ENCODE data around the gene DZANK1. TPM values are rescaled to one million over a fixed set of nuclear protein-coding genes. Genes with fewer than 3 reads are reported as not detected.
A peak's percentile ranks its signal among the peaks of the same experiment; 100 is the strongest.
"Not testable (repeated sequence)": the region's sequence is repeated elsewhere in the genome, so short reads cannot be mapped to it uniquely, and the experiment has no call there.

The DZANK1 gene
- total RNA-seq, 4 donors from 2014 or later, result 0.18 to 1.0 (median 0.62) TPM

GRCh38 chr20:18511571-18511970, 44.7 kb upstream of the DZANK1 start:
- ATAC-seq, result no peak
- no peak overlapping the region for H3K4me3 ChIP-seq
- H3K27ac ChIP-seq, result no peak overlapping the region
- in situ Hi-C loops (cut with MboI; ENCODE audit: low sequenced_read_pairs in 4 of 4), result loop anchor here in 1 of 4 donors (25.0 kb wide), 1 partner anchor 549 kb away; the partner anchor contains the start of genes MGME1 and SNX5
- no peaks in the 10 kb centered on the region for H3K9me3 ChIP-seq
- intact Hi-C loops (cut with DNase I; ENCODE audit: low total_unique reads), result no loop called here
- TF ChIP-seq POLR2A (IDR thresholded peaks at IDR 0.05), result no peak
- TF ChIP-seq CTCF (IDR thresholded peaks at IDR 0.05 in 4 of 5, conservative IDR thresholded peaks at IDR 0.05 in 1 of 5), result no peak
- no peaks in the 10 kb centered on the region for H3K27me3 ChIP-seq
- no peak for DNase-seq
- H3K36me3 ChIP-seq, result peaks cover 0 to 54% of the 10 kb centered on the region in 2 donors
- peaks cover 8 to 10% of the 10 kb centered on the region in 2 donors for H3K4me1 ChIP-seq

DNA sequence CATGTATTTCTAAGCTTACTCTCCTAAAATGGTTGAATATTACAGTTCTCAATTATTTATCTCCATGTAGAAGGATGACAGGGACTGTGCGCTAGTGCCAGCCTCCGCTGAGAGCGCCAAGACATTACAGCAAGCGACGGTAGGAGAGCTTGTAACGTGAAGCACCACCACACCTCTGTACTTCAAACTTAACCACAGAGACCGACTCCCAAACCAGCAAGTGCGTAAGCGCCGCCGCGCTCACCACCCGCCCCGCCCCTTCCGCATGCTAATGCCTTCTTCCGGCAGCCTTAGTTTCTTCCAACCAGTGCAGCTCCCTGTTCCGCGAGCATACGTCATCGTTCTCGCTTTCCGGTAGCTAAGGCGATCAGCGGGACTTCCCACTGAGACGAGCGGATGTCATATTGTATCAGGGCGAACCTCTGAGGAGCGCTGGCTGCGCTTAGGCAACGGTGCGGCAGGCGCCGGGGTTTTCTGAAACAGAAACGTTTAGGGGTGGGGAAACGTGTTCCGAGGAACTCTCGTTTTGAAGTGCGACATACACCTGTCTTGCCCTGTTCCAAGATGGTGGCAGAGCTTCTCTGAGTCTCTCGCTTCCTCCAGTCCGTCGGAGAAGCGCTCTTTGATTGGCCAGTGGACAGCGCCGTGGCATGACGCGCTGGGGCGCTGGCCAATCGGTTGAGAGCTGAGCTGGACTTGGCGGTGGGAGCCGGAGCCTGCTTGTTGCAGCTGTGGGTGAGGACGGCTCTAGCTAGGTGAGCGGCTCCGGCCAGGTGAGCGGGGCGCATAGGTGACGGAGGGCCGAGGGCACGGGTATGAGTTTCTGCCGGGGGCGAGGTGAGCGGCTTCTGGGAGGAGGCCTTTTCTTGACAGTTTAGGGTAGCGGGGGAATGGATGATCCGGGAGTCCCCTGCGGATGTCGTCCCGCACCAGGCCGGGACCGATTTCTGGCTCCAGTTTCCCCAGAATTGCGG, 40.7 kb upstream of the DZANK1 start, which contains the start of gene SEC23B:
SEC23B (plus strand) TSS at position 723 of the 974 bp plus-strand sequence. CDS start 2,896 bp downstream, outside the sequence.
- peak within 1 kb of the TSS; percentile 76 to 95 (median 86) for H3K4me3 ChIP-seq
- ATAC-seq, result peak; percentile 99 to 100
- intact Hi-C loops (cut with DNase I; ENCODE audit: low total_unique reads), result loop anchor here (1.0 to 10.0 kb wide), 7 partner anchors 10 to 539 kb away; partner anchors contain the start of genes DTD1, DZANK1, MGME1 and POLR3F
- peak; percentile 95 to 96 for DNase-seq
- TF ChIP-seq CTCF (IDR thresholded peaks at IDR 0.05 in 4 of 5, conservative IDR thresholded peaks at IDR 0.05 in 1 of 5), result no peak
- peak; percentile 76 to 77 for TF ChIP-seq POLR2A (IDR thresholded peaks at IDR 0.05)
- H3K27ac ChIP-seq, result peak within 1 kb of the TSS; percentile 94 to 99 (median 96)
- no peaks in the 10 kb centered on the region for H3K27me3 ChIP-seq
- H3K4me1 ChIP-seq, result peaks cover 8 to 10% of the 10 kb centered on the region in 2 donors
- H3K9me3 ChIP-seq, result no peaks in the 10 kb centered on the region
- in situ Hi-C loops (cut with MboI; ENCODE audit: low sequenced_read_pairs in 4 of 4), result loop anchor here in 1 of 4 donors (25.0 kb wide), 1 partner anchor 545 kb away; the partner anchor contains the start of genes MGME1 and SNX5
- peaks cover 0 to 27% of the 10 kb centered on the region in 2 donors for H3K36me3 ChIP-seq

GRCh38 chr20:18506744-18507143, 39.9 kb upstream of the DZANK1 start:
- H3K36me3 ChIP-seq, result peaks cover 0 to 20% of the 10 kb centered on the region in 2 donors
- in situ Hi-C loops (cut with MboI; ENCODE audit: low sequenced_read_pairs in 4 of 4) (loop anchor here in 1 of 4 donors (25.0 kb wide), 1 partner anchor 544 kb away; the partner anchor contains the start of genes MGME1 and SNX5), intact Hi-C loops (cut with DNase I; ENCODE audit: low total_unique reads) (loop anchor here (1.0 to 10.0 kb wide), 7 partner anchors 9 to 538 kb away; partner anchors contain the start of genes DTD1, DZANK1, MGME1 and POLR3F)
- peak overlapping the region; percentile 76 to 95 (median 86) for H3K4me3 ChIP-seq
- H3K4me1 ChIP-seq, result peaks cover 8 to 10% of the 10 kb centered on the region in 2 donors
- H3K27ac ChIP-seq, result peak overlapping the region; percentile 94 to 99 (median 96)
- ATAC-seq, result no peak
- no peaks in the 10 kb centered on the region for H3K27me3 ChIP-seq
- no peaks in the 10 kb centered on the region for H3K9me3 ChIP-seq
- no peak for DNase-seq
- TF ChIP-seq CTCF (IDR thresholded peaks at IDR 0.05 in 4 of 5, conservative IDR thresholded peaks at IDR 0.05 in 1 of 5), result no peak
- no peak for TF ChIP-seq POLR2A (IDR thresholded peaks at IDR 0.05)

GRCh38 chr20:18504479-18505060, 37.7 kb upstream of the DZANK1 start:
- no peak for TF ChIP-seq POLR2A (IDR thresholded peaks at IDR 0.05)
- no peak for TF ChIP-seq CTCF (IDR thresholded peaks at IDR 0.05 in 4 of 5, conservative IDR thresholded peaks at IDR 0.05 in 1 of 5)
- Histone ChIP-seq H3K4me1 (peaks cover 8 to 10% of the 10 kb centered on the region in 2 donors), H3K9me3 (no peaks in the 10 kb centered on the region), H3K27me3 (no peaks in the 10 kb centered on the region), H3K36me3 (peaks cover 0 to 2% of the 10 kb centered on the region in 2 donors), H3K4me3 (peak overlapping the region in 1 of 4 donors; percentile 15), H3K27ac (peak overlapping the region in 1 of 4 donors; percentile 56)
- intact Hi-C loops (cut with DNase I; ENCODE audit: low total_unique reads) (loop anchor here (10.0 kb wide), 1 partner anchor 290 kb away; no protein-coding TSS in a partner anchor), in situ Hi-C loops (cut with MboI; ENCODE audit: low sequenced_read_pairs in 4 of 4) (loop anchor here in 1 of 4 donors (25.0 kb wide), 1 partner anchor 542 kb away; the partner anchor contains the start of genes MGME1 and SNX5)
- ATAC-seq (no peak), DNase-seq (peak in 1 of 2 donors; percentile 19)

DNA sequence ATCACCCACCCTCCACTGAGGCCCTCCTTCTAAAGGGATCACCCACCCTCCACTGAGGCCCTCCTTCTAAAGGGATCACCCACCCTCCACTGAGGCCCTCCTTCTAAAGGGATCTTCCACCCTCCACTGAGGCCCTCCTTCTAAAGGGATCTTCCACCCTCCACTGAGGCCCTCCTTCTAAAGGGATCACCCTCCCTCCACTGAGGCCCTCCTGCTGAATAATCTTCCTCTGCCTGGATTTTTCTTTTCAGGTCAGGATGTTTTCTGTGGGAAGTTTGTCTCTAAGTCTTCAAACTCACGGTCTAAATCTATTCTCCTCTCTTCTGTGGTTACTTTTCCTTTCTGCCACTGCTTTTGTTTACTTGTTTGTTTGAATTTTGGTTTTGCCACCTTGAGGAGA, 34.8 kb upstream of the DZANK1 start:
- in situ Hi-C loops (cut with MboI; ENCODE audit: low sequenced_read_pairs in 4 of 4), result loop anchor here in 1 of 4 donors (25.0 kb wide), 1 partner anchor 539 kb away; the partner anchor contains the start of genes MGME1 and SNX5
- not testable (repeated sequence) for ATAC-seq, H3K4me3 ChIP-seq, H3K36me3 ChIP-seq, H3K27me3 ChIP-seq, DNase-seq, H3K4me1 ChIP-seq, H3K9me3 ChIP-seq, H3K27ac ChIP-seq
- intact Hi-C loops (cut with DNase I; ENCODE audit: low total_unique reads), result loop anchor here (10.0 kb wide), 1 partner anchor 293 kb away; no protein-coding TSS in a partner anchor
